GM12873 (cell line): ENCODE measurements around the gene ING1.

Experiments used
- CTCF ChIP-seq: IDR thresholded peaks from 2 replicates; pipeline ENCODE4 v1.5.1; 2012; ENCODE audit warnings: low read depth, mild to moderate bottlenecking, moderate library complexity, low read length, control low read depth; ENCODE audit not compliant: insufficient read depth; ENCODE audit errors: missing control alignments

The ING1 gene

GRCh38 chr13:110713642-110713952 is at the start of gene ING1:
Gene ING1 (plus strand): TSS chr13:110713700. CDS start chr13:110714150, 450 bp downstream.
- no peak for TF ChIP-seq CTCF

- no peak for TF ChIP-seq CTCF
These were observed 49.5 kb upstream of the ING1 start for GRCh38 chr13:110664041-110664440.

GRCh38 chr13:110664673-110665072 is 48.8 kb upstream of the ING1 start:
- TF ChIP-seq CTCF: no peak

- TF ChIP-seq CTCF: no peak
These were observed 47.8 kb upstream of the ING1 start for GRCh38 chr13:110665491-110666254.

GRCh38 chr13:110666255-110666533 is 47.3 kb upstream of the ING1 start:
- no peak for TF ChIP-seq CTCF

GRCh38 chr13:110669036-110669435 is 44.5 kb upstream of the ING1 start:
- no peak for TF ChIP-seq CTCF

GRCh38 chr13:110676595-110677587 is 36.6 kb upstream of the ING1 start:
- TF ChIP-seq CTCF: peak; percentile 27
